Glutamatergic neuron (in vitro differentiated cells): ENCODE data around the gene TMEM232. TPM values are rescaled to one million over a fixed set of nuclear protein-coding genes. Genes with fewer than 3 reads are reported as not detected.
"Not testable (repeated sequence)": the region's sequence is repeated elsewhere in the genome, so short reads cannot be mapped to it uniquely, and the experiment has no call there.

Source experiments
- DNase-seq: peaks from one replicate; pipeline ENCODE4 v3.0.0; 2022
- H3K27ac Mint-ChIP-seq: one replicate; pipeline ENCODE4 v1.8.0; 2020; ENCODE audit warnings: mild to moderate bottlenecking, mixed read lengths, inconsistent platforms; ENCODE audit not compliant: unreplicated experiment
- H3K27me3 Mint-ChIP-seq: one replicate; pipeline ENCODE4 v1.8.0; 2020; ENCODE audit warnings: mild to moderate bottlenecking, moderate library complexity, mixed read lengths, inconsistent platforms; ENCODE audit not compliant: unreplicated experiment
- H3K36me3 Mint-ChIP-seq: one replicate; pipeline ENCODE4 v1.8.0; 2020; ENCODE audit warnings: mild to moderate bottlenecking, mixed read lengths, inconsistent platforms; ENCODE audit not compliant: unreplicated experiment
- H3K4me1 Mint-ChIP-seq: one replicate; pipeline ENCODE4 v1.8.0; 2020; ENCODE audit warnings: mild to moderate bottlenecking, low read depth, mixed read lengths, inconsistent platforms; ENCODE audit not compliant: unreplicated experiment
- H3K4me3 Mint-ChIP-seq: one replicate; pipeline ENCODE4 v1.8.0; 2020; ENCODE audit warnings: mild to moderate bottlenecking, mixed read lengths, inconsistent platforms; ENCODE audit not compliant: unreplicated experiment
- H3K9me3 Mint-ChIP-seq: one replicate; pipeline ENCODE4 v1.8.0; 2020; ENCODE audit warnings: mild to moderate bottlenecking, moderate library complexity, mixed read lengths, inconsistent platforms; ENCODE audit not compliant: unreplicated experiment
- total RNA-seq: library from RNA; stranded (reverse); fragmentation: NEBNext Ultra II Directional; extraction: Animal tissue kit (Norgen Biotek cat#: 25700); gene quantifications from one replicate; pipeline ENCODE4 v1.2.1, GENCODE V29; 2021; ENCODE audit not compliant: unreplicated experiment
- TF ChIP-seq, protein P1 (sequence below): fragments of 200-600 bp; sonication (generic); IDR thresholded peaks from one replicate; pipeline ENCODE4 v1.5.0; 2021; ENCODE audit not compliant: partially characterized antibody, unreplicated experiment

TMEM232 gene
- total RNA-seq, 1 donor from 2014 or later, result 5.3 TPM

DNA sequence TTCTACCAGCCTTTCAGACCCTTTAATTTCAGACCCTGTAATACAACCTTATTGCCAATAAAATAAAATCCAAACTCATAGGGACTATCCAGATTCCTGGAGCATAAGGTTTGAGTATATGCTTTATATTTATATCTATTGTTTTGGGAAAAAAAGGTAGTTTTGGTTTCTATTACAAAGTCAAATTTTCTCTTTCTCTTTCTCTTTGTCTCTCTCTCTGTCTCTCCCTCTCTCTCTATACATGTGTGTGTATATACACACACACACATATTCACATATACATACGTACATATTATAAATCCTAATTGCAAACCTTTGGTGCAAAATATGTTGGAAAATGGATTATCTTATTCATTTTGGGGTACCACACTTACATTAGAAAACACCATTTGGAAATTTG, 39.0 kb downstream of the TMEM232 start:
- no peaks in the 10 kb centered on the region for H3K9me3 Mint-ChIP-seq
- TF ChIP-seq, protein P1, sequence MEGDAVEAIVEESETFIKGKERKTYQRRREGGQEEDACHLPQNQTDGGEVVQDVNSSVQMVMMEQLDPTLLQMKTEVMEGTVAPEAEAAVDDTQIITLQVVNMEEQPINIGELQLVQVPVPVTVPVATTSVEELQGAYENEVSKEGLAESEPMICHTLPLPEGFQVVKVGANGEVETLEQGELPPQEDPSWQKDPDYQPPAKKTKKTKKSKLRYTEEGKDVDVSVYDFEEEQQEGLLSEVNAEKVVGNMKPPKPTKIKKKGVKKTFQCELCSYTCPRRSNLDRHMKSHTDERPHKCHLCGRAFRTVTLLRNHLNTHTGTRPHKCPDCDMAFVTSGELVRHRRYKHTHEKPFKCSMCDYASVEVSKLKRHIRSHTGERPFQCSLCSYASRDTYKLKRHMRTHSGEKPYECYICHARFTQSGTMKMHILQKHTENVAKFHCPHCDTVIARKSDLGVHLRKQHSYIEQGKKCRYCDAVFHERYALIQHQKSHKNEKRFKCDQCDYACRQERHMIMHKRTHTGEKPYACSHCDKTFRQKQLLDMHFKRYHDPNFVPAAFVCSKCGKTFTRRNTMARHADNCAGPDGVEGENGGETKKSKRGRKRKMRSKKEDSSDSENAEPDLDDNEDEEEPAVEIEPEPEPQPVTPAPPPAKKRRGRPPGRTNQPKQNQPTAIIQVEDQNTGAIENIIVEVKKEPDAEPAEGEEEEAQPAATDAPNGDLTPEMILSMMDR, result no peak

DNA sequence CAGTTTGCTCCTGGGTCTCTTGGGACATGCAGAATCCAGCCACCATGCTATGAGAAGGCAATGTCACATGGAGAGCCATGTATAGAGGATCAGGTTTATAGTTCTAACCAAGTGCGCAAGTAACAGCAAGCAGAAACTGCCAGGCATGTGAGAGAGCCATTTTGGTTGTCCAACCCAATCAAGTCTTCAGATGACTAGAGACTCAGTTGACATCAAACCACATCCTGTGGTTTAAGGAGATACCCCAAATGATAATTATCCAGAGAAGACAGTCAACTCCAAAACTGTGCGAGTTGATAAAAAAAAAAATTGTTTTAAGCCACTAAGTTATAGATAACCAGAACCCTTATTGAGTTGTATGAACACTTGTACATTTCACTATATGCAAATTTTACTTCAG, 40.2 kb downstream of the TMEM232 start:
- no peaks in the 10 kb centered on the region for H3K27me3 Mint-ChIP-seq
- H3K9me3 Mint-ChIP-seq, result no peaks in the 10 kb centered on the region
- H3K4me1 Mint-ChIP-seq, result no peaks in the 10 kb centered on the region
- no peak overlapping the region for H3K4me3 Mint-ChIP-seq
- H3K27ac Mint-ChIP-seq, result no peak overlapping the region
- TF ChIP-seq, protein P1, result no peak
- H3K36me3 Mint-ChIP-seq, result no peaks in the 10 kb centered on the region
- no peak for DNase-seq

More for the DNA sequence above, 39.0 kb downstream of the TMEM232 start:
- no peaks in the 10 kb centered on the region for H3K4me1 Mint-ChIP-seq
- no peak overlapping the region for H3K4me3 Mint-ChIP-seq
- no peak overlapping the region for H3K27ac Mint-ChIP-seq
- H3K27me3 Mint-ChIP-seq, result no peaks in the 10 kb centered on the region
- no peaks in the 10 kb centered on the region for H3K36me3 Mint-ChIP-seq
- DNase-seq, result no peak

DNA sequence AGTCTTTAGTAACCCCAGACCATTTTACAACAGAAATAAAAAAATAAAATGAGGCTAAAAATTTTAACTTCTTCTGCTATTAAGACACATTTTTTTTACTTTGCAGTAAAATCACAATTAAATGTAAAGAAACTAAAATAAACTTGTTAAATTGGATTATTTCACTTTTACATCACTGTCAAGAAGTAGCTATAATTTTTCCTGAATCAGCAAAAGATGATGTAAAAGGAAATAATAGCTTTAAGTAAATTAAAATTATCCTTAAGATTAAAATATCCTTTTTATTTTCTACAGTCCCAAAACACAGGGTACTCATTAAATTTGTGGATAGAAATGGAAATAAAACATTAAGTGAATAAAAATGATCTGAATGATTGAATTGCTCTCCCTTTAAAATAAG, 44.5 kb downstream of the TMEM232 start:
- H3K27me3 Mint-ChIP-seq, result no peaks in the 10 kb centered on the region
- H3K4me3 Mint-ChIP-seq, result no peak overlapping the region
- no peaks in the 10 kb centered on the region for H3K36me3 Mint-ChIP-seq
- DNase-seq, result no peak
- H3K9me3 Mint-ChIP-seq, result no peaks in the 10 kb centered on the region
- TF ChIP-seq, protein P1, result no peak
- no peak overlapping the region for H3K27ac Mint-ChIP-seq
- H3K4me1 Mint-ChIP-seq, result no peaks in the 10 kb centered on the region

DNA sequence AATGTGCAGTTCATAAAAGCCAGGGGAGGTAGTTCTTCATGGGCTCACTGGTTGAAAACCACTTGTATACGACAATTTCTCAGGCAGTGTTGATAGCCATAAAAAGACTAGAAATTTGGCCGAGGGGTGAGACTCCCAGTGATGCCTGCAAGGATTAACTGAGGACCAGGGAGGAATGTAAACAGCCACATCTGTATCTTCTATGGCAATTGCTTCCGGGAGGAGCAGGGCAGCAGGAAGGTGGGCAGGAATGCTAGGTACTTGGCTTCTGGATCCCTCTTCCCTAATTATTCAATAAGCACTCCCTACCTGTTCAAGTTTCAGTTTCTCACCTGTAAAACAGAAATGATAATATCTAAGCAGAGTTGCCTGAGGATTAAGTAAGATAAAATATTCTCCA, 45.4 kb downstream of the TMEM232 start:
- TF ChIP-seq, protein P1, result no peak
- Mint-ChIP-seq H3K36me3 (no peaks in the 10 kb centered on the region), H3K4me3 (no peak overlapping the region), H3K9me3 (no peaks in the 10 kb centered on the region), H3K27me3 (no peaks in the 10 kb centered on the region), H3K27ac (no peak overlapping the region), H3K4me1 (no peaks in the 10 kb centered on the region)
- DNase-seq, result no peak

DNA sequence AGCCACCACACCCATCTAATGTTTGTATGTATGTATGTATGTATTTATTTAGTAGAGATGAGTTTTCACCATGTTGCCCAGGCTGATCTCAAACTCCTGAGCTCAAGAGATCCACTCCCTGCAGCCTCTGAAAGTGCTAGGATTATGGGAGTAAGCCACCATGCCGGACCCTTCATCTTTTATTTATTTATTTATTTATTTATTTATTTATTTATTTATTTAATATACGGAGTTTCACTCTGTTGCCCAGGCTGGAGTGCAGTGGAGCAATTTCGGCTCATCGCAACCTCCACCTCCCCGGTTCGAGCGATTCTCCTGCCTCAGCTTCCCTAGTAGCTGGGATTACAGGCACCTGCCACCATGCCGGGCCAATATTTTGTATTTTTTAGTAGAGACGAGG, 49.9 kb downstream of the TMEM232 start:
- not testable (repeated sequence) for H3K27ac Mint-ChIP-seq

DNA sequence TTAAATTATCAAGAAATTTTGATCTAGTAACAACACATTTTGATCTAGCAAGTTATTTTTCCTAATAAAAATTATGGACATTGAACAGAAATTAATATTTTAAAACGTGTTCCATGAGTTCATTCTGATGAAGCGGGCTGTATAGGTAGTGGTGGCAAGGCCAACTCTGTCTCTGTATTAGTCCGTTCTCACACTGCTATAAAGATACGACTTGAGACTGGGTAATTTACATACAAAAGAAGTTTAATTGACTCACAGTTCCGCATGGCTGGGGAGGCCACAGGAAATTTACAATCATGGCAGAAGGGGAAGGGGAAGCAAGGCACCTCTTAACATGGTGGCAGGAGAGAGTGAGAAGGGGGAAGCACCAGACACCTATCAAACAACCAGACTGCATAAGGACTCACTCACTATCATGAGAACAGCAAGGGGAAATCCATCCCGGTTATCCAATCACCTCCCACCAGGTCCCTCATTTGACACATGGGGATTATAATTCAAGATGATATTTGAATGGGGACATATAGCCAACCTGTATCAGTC, 61.2 kb downstream of the TMEM232 start:
- TF ChIP-seq, protein P1, result no peak

More for the DNA sequence above, 49.9 kb downstream of the TMEM232 start:
- not testable (repeated sequence) for H3K9me3 Mint-ChIP-seq, H3K27me3 Mint-ChIP-seq, H3K4me3 Mint-ChIP-seq, H3K36me3 Mint-ChIP-seq, H3K4me1 Mint-ChIP-seq, DNase-seq

More for the DNA sequence above, 61.2 kb downstream of the TMEM232 start:
- Mint-ChIP-seq H3K27me3 (no peaks in the 10 kb centered on the region), H3K4me3 (no peak overlapping the region), H3K9me3 (no peaks in the 10 kb centered on the region), H3K36me3 (no peaks in the 10 kb centered on the region), H3K4me1 (no peaks in the 10 kb centered on the region), H3K27ac (no peak overlapping the region)
- DNase-seq, result no peak
